ENCODE measurements around the gene PTK7.

The PTK7 gene

DNA sequence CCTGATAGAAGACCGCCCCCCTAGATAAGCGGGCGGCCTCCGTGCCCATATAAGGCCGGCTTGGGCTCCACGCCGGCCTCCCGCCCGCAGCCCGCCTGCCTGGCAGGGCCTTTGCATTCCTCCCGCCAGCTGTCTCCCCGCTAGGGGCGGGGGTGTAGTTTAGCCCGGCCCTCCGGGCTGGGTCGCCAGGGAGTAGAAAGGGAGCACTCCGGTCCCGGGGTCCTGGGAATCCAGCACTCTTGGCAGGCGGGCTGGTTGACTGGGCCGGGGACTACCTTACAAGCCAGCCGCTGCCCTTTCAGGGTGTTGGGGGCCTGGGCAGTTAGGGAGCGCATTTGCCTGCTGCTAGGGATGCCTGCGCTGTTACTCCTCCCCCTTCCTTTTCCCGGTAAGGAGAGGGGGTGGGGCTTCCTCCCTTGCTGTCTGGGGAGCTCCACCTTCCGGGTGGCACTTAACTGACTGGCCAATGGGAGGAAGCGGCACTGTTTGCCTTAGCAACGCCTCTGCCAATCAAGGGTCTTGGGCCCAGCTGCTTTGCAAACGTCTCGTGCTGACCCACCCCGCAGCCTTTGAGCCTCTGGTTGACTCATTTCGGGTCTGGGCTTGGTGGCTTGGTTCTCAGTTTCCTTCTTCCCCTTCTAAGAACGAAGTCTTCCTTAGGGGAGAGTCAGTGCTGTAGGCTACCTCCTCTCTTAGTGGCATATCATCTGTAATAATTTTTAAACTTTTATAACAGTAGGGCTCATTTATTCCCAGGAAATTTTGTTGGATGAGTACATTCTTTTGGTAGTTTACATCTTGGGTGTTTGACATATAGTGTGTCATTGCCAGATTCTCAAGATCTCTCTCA, 98.4 kb downstream of the PTK7 start:
- TF ChIP-seq, protein P1, sequence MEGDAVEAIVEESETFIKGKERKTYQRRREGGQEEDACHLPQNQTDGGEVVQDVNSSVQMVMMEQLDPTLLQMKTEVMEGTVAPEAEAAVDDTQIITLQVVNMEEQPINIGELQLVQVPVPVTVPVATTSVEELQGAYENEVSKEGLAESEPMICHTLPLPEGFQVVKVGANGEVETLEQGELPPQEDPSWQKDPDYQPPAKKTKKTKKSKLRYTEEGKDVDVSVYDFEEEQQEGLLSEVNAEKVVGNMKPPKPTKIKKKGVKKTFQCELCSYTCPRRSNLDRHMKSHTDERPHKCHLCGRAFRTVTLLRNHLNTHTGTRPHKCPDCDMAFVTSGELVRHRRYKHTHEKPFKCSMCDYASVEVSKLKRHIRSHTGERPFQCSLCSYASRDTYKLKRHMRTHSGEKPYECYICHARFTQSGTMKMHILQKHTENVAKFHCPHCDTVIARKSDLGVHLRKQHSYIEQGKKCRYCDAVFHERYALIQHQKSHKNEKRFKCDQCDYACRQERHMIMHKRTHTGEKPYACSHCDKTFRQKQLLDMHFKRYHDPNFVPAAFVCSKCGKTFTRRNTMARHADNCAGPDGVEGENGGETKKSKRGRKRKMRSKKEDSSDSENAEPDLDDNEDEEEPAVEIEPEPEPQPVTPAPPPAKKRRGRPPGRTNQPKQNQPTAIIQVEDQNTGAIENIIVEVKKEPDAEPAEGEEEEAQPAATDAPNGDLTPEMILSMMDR (IDR thresholded peaks at IDR 0.05; ENCODE audit: low read depth, low read length, missing control alignments), result no peak
- H3K4me3 ChIP-seq (replicated peaks; ENCODE audit: low read depth, low read length), result peak overlapping the region; percentile 87
- peak; percentile 99 for DNase-seq (ENCODE audit: extremely low read depth, low read depth)

DNA sequence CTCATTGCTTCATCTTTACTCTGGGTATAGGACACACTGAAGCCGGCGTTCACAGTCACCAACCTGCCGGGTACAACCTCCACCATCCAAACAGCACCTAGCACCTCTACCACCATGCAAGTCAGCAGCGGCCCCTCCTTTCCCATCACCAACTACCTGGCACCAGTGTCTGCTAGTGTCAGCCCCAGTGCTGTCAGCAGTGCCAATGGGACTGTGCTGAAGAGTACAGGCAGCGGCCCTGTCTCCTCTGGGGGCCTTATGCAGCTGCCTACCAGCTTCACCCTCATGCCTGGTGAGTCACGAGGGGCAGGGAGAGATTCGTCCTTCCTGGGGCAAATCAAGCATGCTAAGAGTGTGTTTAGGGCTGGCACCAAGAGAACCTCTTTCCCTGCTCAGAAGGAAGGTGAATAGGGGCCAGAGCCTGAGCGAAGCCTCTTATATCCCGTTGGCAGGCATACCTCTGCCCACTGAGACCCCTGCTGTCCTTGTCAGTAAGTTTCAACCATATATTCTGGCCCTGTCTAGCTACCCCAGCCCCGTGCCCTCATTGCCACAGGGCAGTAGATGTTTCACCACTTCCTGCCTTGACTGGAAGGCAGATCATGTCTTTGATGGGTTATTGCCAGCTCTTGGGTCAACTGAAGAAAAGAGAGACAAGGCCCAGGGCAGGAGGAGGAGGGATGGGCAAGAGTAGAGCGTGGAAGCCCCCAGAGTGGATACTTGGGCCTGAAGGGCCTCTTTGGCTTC, 99.7 kb downstream of the PTK7 start:
- DNase-seq (ENCODE audit: extremely low read depth, low read depth), result no peak
- no peak overlapping the region for H3K4me3 ChIP-seq (replicated peaks; ENCODE audit: low read depth, low read length)
- TF ChIP-seq, protein P1 (IDR thresholded peaks at IDR 0.05; ENCODE audit: low read depth, low read length, missing control alignments), result no peak

DNA sequence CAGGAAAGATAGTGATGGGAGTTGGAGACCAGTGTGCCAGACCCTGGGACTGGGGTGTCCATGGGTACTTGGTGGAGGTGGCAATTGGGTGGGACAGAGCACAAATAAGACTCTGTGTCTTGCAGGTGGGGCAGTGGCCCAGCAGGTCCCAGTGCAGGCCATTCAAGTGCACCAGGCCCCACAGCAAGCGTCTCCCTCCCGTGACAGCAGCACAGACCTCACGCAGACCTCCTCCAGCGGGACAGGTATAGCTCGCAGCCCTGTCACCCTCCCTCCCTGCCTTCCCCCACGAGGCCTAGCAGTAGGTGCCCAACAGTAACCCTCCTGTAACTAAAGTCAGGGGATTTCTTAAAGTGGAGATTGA, 100.3 kb downstream of the PTK7 start:
- DNase-seq (ENCODE audit: extremely low read depth, low read depth), result no peak
- TF ChIP-seq, protein P1 (IDR thresholded peaks at IDR 0.05; ENCODE audit: low read depth, low read length, missing control alignments), result no peak

DNA sequence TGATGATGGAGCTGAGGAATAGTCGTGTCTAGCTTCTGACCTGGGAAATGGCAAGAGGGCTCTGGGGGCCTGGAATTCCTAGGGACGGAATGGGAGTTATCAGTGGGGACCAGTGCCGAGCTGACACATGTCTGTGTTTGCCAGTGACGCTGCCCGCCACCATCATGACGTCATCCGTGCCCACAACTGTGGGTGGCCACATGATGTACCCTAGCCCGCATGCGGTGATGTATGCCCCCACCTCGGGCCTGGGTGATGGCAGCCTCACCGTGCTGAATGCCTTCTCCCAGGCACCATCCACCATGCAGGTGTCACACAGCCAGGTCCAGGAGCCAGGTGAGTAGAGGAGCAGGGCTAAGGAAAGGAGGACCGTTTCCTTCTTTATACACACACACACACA, 102.0 kb downstream of the PTK7 start:
- TF ChIP-seq, protein P1 (IDR thresholded peaks at IDR 0.05; ENCODE audit: low read depth, low read length, missing control alignments), result no peak
- no peak for DNase-seq (ENCODE audit: extremely low read depth, low read depth)

More for the DNA sequence above, 100.3 kb downstream of the PTK7 start:
- no peak overlapping the region for H3K4me3 ChIP-seq (replicated peaks; ENCODE audit: low read depth, low read length)

DNA sequence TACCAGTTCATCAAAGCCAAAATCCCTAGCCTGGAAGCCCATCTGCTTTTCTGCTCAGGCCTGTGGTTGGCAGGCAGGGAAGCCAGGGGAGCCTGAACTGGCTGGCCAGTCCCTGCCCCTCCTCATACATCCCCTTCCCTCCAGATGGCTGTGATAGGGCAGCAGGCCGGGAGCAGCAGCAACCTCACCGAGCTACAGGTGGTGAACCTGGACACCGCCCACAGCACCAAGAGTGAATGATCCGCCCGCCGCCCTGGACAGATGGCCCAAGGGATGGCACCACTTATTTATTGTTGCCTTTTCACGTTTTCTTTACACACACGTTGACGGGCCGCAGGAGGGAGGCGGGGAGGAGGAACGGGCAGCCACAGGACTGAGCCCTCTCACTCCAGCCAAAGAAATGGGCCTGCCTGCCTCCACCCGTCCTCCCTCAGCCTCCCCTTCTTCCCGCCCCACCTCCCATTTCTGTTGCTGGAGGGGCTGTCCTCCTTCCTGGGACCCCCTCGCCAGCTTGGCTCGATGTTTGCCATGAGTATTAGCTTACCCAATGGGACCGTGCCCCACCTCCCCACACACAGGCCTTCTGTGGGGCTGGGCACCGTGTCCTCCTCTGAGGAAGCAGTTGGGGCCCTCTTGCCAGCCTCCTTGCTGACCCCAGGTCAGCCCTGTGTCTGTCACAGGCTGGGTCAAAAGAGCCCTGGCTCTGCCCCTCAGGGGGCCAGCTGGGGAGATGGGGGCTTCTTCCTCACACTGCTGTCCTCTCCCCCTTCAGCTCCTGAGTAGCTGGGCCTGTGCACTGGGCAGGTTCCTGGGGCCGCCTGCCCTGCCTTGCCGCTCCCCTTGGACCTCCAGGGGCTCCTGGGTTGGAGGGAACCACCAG, 103.1 kb downstream of the PTK7 start:
- H3K4me3 ChIP-seq (replicated peaks; ENCODE audit: low read depth, low read length), result no peak overlapping the region
- TF ChIP-seq, protein P1 (IDR thresholded peaks at IDR 0.05; ENCODE audit: low read depth, low read length, missing control alignments), result no peak
- DNase-seq (ENCODE audit: extremely low read depth, low read depth), result no peak

More for the DNA sequence above, 102.0 kb downstream of the PTK7 start:
- no peak overlapping the region for H3K4me3 ChIP-seq (replicated peaks; ENCODE audit: low read depth, low read length)

DNA sequence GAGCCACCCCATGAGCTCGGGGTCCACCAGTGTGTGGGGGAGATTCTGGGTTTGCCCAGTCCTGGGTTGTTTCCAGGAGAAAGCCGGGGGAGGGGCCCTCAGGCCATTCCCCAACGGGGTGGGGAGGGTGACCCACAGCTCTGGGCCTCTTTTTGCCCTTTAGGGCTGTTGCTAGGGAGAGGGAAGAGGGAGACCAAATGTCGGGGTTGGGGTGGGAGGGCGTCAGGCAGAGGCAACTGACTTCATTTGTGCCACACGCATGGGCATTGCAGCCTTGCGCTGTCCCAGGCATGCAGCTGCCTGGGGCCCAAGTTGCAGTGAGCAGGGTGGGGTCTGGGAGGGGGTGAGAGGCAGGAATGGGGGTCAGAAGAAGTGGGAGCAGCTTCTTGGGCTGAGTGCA, 103.9 kb downstream of the PTK7 start:
- no peak for DNase-seq (ENCODE audit: extremely low read depth, low read depth)
- TF ChIP-seq, protein P1 (IDR thresholded peaks at IDR 0.05; ENCODE audit: low read depth, low read length, missing control alignments), result no peak

More for the DNA sequence above, 103.9 kb downstream of the PTK7 start:
- H3K4me3 ChIP-seq (replicated peaks; ENCODE audit: low read depth, low read length), result no peak overlapping the region

Data from HFF-Myc (cell line).